ENCODE measurements around the gene EARS2.

The EARS2 gene

GRCh38 chr16:23578101-23578830 is 21.1 kb upstream of the EARS2 start:
- Mint-ChIP-seq H3K4me3 (no peak overlapping the region), H3K36me3 (ENCODE audit: low read depth) (peaks cover 21% of the 10 kb centered on the region), H3K9me3 (no peaks in the 10 kb centered on the region), H3K27me3 (ENCODE audit: low read depth) (no peaks in the 10 kb centered on the region), H3K4me1 (ENCODE audit: low read depth) (no peaks in the 10 kb centered on the region), H3K27ac (no peak overlapping the region)
- DNase-seq (ENCODE audit: low spot score) = no peak

GRCh38 chr16:23577493-23577892 is 20.3 kb upstream of the EARS2 start:
- no peaks in the 10 kb centered on the region for H3K4me1 Mint-ChIP-seq (ENCODE audit: low read depth)
- H3K27ac Mint-ChIP-seq = no peak overlapping the region
- DNase-seq (ENCODE audit: low spot score) = no peak
- peaks cover 17% of the 10 kb centered on the region for H3K36me3 Mint-ChIP-seq (ENCODE audit: low read depth)
- H3K9me3 Mint-ChIP-seq = no peaks in the 10 kb centered on the region
- H3K27me3 Mint-ChIP-seq (ENCODE audit: low read depth) = no peaks in the 10 kb centered on the region
- no peak overlapping the region for H3K4me3 Mint-ChIP-seq

- no peak for DNase-seq (ENCODE audit: low spot score)
- Mint-ChIP-seq H3K9me3 (no peaks in the 10 kb centered on the region), H3K4me1 (ENCODE audit: low read depth) (no peaks in the 10 kb centered on the region), H3K27ac (no peak overlapping the region), H3K36me3 (ENCODE audit: low read depth) (peaks cover 16% of the 10 kb centered on the region), H3K4me3 (no peak overlapping the region), H3K27me3 (ENCODE audit: low read depth) (no peaks in the 10 kb centered on the region)
Observed at GRCh38 chr16:23575834-23576233, 18.7 kb upstream of the EARS2 start.

DNA sequence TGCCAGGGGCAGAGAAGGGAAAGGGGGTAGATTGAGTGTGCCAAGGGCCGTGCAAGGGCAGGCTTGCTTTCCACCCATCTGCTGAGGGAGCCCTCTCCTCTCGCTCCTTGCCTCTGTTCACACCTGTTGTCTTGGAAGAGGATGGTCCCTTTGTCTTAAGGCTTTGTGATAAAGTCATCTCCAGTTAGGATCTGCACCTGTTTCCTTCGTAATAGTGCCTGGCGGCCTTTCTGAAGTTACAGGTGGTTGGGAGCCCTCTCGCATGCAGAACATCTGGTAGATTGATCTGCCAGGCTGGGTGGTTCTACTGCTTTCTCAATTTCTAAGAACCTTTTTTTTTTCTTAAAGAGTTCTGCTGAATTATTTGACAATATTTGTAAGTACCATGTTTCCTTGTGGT is 16.7 kb upstream of the EARS2 start:
- Mint-ChIP-seq H3K27me3 (ENCODE audit: low read depth) (no peaks in the 10 kb centered on the region), H3K4me1 (ENCODE audit: low read depth) (no peaks in the 10 kb centered on the region), H3K36me3 (ENCODE audit: low read depth) (peaks cover 10% of the 10 kb centered on the region), H3K27ac (no peak overlapping the region), H3K9me3 (no peaks in the 10 kb centered on the region), H3K4me3 (no peak overlapping the region)
- no peak for DNase-seq (ENCODE audit: low spot score)

DNA sequence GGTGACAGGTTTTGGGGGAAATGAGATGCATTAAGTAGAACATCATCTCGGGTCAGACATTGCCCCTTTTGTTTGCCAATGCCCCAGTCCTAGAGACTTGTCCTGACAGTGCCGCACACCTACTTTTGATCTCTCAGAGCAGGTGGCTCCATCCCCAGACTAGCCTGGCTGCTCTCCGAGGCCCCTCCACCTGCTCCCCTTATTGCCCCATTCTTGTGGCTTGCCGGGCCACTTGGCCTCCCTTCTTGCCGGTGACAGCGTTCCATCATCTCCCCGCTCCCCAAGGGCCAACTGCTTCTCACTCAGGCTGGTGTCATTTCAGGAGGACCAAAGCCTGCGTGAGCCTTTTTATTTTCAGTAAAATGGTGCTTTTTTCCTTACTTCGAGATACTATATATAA is 15.2 kb upstream of the EARS2 start:
- H3K36me3 Mint-ChIP-seq (ENCODE audit: low read depth) = peaks cover 15% of the 10 kb centered on the region
- H3K27ac Mint-ChIP-seq = no peak overlapping the region
- no peaks in the 10 kb centered on the region for H3K9me3 Mint-ChIP-seq
- no peaks in the 10 kb centered on the region for H3K27me3 Mint-ChIP-seq (ENCODE audit: low read depth)
- H3K4me3 Mint-ChIP-seq = no peak overlapping the region
- no peaks in the 10 kb centered on the region for H3K4me1 Mint-ChIP-seq (ENCODE audit: low read depth)
- DNase-seq (ENCODE audit: low spot score) = no peak

DNA sequence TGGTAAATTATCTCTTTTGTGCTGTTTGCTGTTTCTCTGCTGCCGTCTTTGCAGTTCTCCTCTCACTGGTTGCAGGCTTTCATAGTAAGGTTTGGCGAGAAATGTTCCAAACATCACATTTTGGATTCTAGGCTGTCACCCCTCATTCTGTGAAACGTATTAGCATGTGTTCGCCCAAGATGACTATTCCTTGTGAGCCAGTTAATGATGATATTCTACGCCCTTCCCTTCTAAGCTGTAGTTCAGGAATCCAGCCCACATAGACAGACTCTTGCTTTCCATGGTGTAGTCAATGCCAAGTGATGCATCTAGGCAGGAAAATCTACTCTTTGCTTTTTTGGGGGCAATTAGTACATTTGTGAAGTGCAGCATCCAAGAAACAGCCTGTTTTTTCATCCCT is 14.7 kb upstream of the EARS2 start:
- no peaks in the 10 kb centered on the region for H3K27me3 Mint-ChIP-seq (ENCODE audit: low read depth)
- H3K9me3 Mint-ChIP-seq = no peaks in the 10 kb centered on the region
- no peak overlapping the region for H3K27ac Mint-ChIP-seq
- H3K4me3 Mint-ChIP-seq = no peak overlapping the region
- peaks cover 20% of the 10 kb centered on the region for H3K36me3 Mint-ChIP-seq (ENCODE audit: low read depth)
- H3K4me1 Mint-ChIP-seq (ENCODE audit: low read depth) = no peaks in the 10 kb centered on the region
- DNase-seq (ENCODE audit: low spot score) = no peak

DNA sequence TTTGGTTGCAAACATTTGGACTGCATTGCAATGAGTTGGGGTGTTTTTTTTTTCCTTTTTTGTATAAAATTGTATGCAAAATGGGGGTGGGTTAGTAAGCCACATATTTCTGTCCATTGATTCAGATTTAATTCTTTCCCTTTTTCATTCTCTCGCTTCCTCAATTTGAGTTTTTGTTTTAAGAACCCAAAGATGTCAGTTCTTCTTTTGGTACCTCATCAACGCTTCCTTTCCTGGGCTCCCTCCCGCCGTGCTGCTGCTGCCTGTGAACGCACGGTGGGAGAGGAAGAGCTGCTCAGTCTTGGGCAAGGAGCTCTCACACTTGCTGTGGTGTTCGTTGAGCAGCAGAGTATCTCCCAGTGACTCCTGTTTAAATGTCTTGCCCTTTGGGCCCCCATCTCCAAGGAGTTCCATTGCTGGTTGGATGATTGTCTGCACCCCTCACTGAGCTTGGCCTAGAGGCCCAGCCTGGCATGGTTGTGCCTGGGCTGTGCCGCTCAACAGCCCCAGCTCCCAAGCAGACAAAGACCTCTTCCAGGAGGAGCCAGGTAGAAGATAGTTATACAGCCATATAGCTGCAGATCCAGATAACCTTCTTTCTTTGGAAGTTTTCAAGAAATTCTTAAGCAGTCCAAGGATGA is 14.0 kb upstream of the EARS2 start:
- H3K9me3 Mint-ChIP-seq = no peaks in the 10 kb centered on the region
- H3K27ac Mint-ChIP-seq = no peak overlapping the region
- H3K27me3 Mint-ChIP-seq (ENCODE audit: low read depth) = no peaks in the 10 kb centered on the region
- H3K4me1 Mint-ChIP-seq (ENCODE audit: low read depth) = no peaks in the 10 kb centered on the region
- no peak overlapping the region for H3K4me3 Mint-ChIP-seq
- no peak for DNase-seq (ENCODE audit: low spot score)
- H3K36me3 Mint-ChIP-seq (ENCODE audit: low read depth) = peaks cover 24% of the 10 kb centered on the region

GRCh38 chr16:23567602-23568001 is 10.5 kb upstream of the EARS2 start:
- Mint-ChIP-seq H3K4me1 (ENCODE audit: low read depth) (no peaks in the 10 kb centered on the region), H3K9me3 (no peaks in the 10 kb centered on the region), H3K4me3 (no peak overlapping the region), H3K36me3 (ENCODE audit: low read depth) (peaks cover 48% of the 10 kb centered on the region), H3K27ac (no peak overlapping the region), H3K27me3 (ENCODE audit: low read depth) (no peaks in the 10 kb centered on the region)
- DNase-seq (ENCODE audit: low spot score) = no peak

DNA sequence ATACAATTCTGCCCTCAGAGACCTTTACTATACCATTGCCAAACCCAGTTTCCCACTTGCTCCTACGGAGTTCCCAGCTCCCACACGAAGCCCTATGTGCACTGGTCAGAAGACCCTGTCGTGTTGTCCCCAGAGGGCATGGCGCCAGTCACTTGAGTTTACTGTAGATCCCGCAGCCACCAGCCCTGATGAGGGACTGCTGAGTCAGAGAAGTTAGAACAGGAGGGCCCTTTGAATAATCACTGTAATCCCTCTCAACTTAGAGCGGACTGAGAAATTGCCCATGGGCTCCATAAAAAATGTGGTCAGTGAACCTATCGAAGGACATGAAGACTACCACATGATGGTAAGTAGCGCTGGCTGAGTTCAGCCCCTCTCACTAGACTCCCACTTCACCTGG is 9.6 kb upstream of the EARS2 start:
- Mint-ChIP-seq H3K4me1 (ENCODE audit: low read depth) (no peaks in the 10 kb centered on the region), H3K4me3 (no peak overlapping the region), H3K27ac (no peak overlapping the region), H3K27me3 (ENCODE audit: low read depth) (no peaks in the 10 kb centered on the region), H3K36me3 (ENCODE audit: low read depth) (peaks cover 55% of the 10 kb centered on the region), H3K9me3 (no peaks in the 10 kb centered on the region)
- no peak for DNase-seq (ENCODE audit: low spot score)

DNA sequence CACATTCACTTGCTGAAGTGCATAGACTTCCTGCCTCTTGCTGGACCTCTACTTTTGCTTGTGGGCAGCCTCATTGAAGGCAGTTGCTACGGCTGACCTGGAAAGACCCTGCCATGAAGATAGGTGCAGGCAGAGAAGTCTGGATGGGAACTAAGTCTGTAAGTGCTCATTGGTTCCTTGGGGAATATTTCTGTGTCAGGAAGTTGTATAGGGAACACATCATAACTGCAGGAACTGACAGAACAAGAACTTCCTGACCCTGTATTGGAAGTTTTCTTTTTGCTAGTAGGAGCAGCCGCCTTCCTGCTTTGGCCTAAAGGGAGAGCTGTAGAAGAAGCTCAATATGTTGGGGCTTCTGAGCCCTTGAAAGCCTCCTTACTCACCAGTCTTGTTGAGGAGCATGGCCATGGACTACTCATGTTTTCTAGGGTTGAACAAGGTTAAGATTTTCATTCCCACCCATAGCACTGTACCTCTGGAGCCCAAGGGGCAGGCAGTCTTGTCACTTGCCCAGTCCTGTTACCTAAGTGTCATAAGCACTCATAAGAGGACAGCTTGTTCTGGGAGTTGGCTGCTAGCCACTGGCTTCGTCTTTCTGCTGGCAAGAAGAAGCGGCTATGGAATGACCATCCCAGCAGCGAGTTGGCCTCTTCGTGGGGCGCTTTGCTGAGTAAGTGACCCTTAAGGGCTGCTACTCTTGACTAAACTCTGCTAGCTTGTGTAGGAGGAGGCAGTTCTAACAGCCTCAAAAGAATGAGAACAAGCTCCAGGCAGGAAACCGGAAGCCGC is 7.6 kb upstream of the EARS2 start:
- Mint-ChIP-seq H3K4me3 (no peak overlapping the region), H3K27me3 (ENCODE audit: low read depth) (no peaks in the 10 kb centered on the region), H3K27ac (no peak overlapping the region), H3K9me3 (no peaks in the 10 kb centered on the region), H3K36me3 (ENCODE audit: low read depth) (peaks cover 60% of the 10 kb centered on the region), H3K4me1 (ENCODE audit: low read depth) (peaks cover 7% of the 10 kb centered on the region)
- no peak for DNase-seq (ENCODE audit: low spot score)

DNA sequence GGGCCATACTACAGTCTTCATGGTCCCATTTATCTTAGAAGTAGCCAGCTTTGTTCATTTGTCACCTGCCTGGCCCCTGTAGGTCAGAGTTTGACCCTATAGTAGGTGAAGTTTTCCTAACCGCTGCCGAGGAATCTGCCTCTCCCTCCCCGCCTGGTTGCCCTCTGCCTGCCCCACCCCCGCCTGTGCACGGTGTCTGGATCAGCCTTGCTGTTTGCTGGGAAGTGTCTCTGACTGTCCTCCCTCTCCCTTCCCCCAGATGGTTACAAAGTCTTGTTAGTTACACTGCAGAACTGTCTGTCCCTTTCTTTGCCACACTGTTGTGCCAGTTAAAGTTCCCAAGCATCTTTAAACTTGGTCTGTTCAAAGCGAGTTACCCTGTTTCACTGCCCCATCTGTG is 6.0 kb upstream of the EARS2 start:
- H3K27ac Mint-ChIP-seq = no peak overlapping the region
- H3K4me1 Mint-ChIP-seq (ENCODE audit: low read depth) = peaks cover 15% of the 10 kb centered on the region
- H3K9me3 Mint-ChIP-seq = no peaks in the 10 kb centered on the region
- H3K36me3 Mint-ChIP-seq (ENCODE audit: low read depth) = peaks cover 64% of the 10 kb centered on the region
- DNase-seq (ENCODE audit: low spot score) = no peak
- H3K27me3 Mint-ChIP-seq (ENCODE audit: low read depth) = no peaks in the 10 kb centered on the region
- no peak overlapping the region for H3K4me3 Mint-ChIP-seq

DNA sequence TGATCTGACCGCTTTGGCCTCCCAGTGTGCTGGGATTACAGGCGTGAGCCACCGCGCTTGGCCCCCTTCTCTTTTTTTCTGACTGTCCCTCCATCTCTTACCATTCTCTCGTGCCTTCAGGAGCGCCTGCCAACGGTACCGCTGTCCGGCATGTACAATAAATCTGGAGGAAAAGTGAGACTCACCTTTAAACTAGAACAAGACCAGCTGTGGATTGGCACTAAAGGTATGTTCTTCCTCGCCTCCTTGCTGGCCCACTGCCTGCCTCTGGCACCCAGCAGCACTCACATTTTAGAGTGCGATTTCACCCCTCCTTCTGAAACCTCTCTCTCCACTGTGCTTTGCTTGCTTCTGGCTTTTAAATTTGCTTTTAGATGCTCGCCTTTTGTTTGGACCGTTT is 5.4 kb upstream of the EARS2 start:
- H3K36me3 Mint-ChIP-seq (ENCODE audit: low read depth) = peaks cover 62% of the 10 kb centered on the region
- H3K9me3 Mint-ChIP-seq = no peaks in the 10 kb centered on the region
- DNase-seq (ENCODE audit: low spot score) = no peak
- no peak overlapping the region for H3K4me3 Mint-ChIP-seq
- H3K27me3 Mint-ChIP-seq (ENCODE audit: low read depth) = no peaks in the 10 kb centered on the region
- H3K27ac Mint-ChIP-seq = no peak overlapping the region
- peaks cover 15% of the 10 kb centered on the region for H3K4me1 Mint-ChIP-seq (ENCODE audit: low read depth)

DNA sequence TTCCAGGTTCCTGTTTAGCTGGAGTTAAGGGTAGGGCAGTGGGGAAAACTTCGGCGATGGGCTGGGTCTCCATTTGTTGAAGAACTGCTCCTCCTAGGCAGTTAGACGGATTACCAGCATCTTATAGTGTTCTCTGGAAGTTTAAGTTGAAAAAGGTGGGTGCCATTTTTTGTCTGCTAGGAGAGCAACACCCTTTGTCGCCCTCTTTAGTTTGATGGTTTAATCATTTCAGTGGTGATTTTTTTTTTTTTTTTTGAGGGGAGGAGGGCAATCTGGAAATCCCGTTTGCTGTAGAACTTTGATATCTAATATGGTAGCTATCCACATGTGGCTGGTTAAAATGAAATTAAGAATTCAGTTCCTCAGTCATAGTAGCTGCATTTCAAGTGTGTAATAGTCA is 4.4 kb upstream of the EARS2 start:
- Mint-ChIP-seq H3K27ac (no peak overlapping the region), H3K4me3 (no peak overlapping the region), H3K36me3 (ENCODE audit: low read depth) (peaks cover 53% of the 10 kb centered on the region), H3K4me1 (ENCODE audit: low read depth) (peaks cover 20% of the 10 kb centered on the region), H3K27me3 (ENCODE audit: low read depth) (no peaks in the 10 kb centered on the region), H3K9me3 (no peaks in the 10 kb centered on the region)
- DNase-seq (ENCODE audit: low spot score) = no peak
